NCI-H748 (cell line): ENCODE data around the gene SCYGR8.
A peak's percentile ranks its signal among the peaks of the same experiment; 100 is the strongest.

ENCODE experiments used
- DNase-seq: peaks from one replicate; lab custom pipeline; 2025; ENCODE audit not compliant: unreplicated experiment; lab: John Stamatoyannopoulos, UW

SCYGR8 gene

DNA sequence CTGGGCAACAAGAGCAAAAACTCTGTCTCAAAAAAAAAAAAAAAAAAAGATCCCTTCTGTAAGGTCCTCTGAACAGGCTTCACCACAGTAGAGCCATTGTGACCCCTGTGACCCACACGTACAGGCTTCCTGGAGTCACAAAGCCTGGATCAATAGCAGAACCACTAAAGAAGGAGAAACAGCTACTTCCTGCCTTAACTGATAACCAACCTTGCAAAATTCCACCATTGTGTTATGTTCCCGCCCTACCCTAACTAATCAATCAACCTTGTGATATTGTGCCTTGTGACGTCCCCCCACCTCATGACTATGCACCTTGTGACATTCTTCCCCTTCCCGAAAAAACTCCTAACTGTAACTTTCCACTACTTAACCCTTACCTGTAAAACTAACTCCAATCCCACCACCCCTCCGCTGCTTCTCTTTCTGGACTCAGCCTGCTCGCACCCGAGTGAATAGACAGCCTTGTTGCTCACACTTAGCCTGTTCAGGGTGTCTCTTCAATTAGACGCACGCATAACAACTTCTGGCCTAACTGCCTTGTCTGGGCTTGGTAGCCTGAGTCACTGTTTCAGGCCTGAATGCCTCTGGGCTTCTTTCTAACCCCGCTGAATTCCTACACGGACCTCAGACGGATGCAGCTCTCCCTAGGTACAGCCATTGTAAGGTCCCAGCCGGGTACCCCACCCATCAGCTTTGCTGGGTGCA is 13.9 kb downstream of the SCYGR8 start:
- no peak for DNase-seq

- DNase-seq, result no peak
These were observed 16.2 kb downstream of the SCYGR8 start for GRCh38 chr2:227761740-227762476.

DNA sequence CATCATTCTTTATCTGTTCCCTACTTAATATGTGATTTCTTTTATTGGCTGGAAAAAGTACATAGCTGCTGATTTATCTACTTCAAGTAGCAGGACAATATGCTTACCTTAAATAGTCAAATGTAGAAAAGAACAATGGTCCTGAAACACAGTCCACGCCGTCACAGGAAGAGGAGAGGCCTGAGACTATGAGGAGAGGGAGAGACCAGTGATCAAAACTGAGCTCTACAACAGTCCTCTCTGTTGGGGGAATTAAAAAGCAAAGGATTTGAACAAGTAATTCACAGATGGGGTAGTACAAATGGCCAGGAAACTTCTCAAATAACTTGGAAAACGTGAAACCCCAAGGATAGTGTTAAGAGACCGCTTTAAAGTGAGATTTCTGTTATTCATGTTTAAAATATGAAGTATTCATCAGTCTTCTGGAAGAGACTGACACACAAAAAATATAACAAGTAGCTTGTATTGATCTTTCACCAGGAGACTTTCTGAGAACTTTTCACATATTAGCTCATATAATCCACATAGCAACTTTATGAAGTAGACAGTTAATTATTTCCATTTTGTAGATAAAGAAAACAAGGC is 20.2 kb downstream of the SCYGR8 start:
- no peak for DNase-seq

GRCh38 chr2:227766373-227766883 is 20.7 kb downstream of the SCYGR8 start:
- peak; percentile 66 for DNase-seq

GRCh38 chr2:227767830-227768229 is 22.1 kb downstream of the SCYGR8 start:
- no peak for DNase-seq

GRCh38 chr2:227772197-227772661 is 26.5 kb downstream of the SCYGR8 start:
- DNase-seq, result peak; percentile 58

DNA sequence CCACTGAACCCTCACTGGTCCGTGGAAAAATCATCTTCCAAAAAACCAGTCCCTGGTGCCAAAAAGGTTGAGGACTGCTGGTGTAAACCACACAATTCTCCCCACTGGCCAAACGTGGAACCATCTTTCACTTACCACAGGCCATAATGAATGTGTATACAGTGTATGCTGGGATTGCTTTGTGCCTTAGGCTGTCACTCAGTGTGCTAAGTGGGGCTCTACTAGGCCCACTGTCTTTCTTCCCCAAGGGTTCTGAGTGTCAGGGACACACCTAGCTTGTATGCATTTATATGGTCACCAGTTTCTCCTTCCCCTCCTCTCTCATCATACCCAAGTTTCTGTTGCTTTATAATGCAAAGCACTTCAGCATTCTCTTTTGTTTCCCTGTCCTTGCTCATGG is 27.2 kb downstream of the SCYGR8 start:
- no peak for DNase-seq

DNA sequence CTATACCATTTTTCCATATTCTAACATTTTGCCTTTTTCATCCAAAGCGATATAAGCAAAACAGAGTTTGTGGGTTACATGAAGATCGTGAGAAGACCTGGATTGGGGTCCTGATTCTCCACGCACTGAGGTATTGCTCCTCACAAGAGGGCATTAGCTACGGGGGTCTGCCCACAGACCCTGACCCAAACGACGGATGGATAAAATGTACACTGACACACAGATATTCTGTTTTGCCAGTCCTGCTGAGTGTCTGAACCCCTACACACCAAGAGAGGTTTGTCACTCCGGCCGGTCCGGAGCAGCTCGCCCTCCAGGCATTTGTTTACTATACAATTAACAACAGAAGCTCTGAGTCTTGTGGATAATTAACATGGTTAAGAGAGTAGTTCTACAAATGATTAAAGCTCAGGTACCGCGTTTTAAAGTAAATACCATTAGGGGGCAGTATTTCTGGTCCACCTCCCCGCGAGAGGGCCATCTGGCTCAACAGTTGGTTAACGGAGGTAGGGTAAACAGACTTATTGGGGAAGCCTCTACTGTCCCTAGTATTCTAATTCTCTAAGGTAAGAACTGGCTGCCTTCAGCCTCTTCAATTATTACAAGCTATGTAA is 28.4 kb downstream of the SCYGR8 start:
- no peak for DNase-seq

GRCh38 chr2:227774895-227775842 is 29.5 kb downstream of the SCYGR8 start:
- DNase-seq, result no peak

DNA sequence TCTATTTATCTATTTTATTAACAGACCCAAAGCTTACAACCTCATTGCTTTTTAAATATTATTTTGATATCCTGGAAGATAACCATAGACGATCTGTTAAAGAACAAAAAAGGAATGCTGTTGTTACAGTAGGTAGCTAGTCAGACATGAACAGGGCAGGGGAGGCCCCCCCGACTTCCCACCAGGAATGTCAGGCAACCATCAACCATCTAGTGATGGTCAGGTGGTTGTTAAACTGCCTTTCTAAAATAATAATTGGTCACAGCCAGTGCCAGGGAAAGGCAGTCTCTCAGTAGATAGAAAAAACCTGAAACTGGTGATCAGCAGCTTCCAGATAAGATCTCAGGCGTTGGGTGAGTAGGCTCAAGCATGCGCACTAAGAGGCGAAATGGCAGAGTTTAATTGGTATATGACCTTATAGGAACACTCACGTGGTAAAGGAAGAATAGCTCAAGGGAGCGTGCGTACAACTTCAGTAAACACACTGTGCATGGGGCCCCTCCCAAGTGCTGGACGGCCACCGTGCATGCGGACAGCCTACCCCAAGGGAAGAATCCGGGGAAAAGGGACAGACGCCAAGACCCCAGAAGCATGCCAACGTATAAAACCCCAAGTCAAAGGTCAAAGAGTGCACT is 35.4 kb downstream of the SCYGR8 start:
- DNase-seq, result peak; percentile 13

DNA sequence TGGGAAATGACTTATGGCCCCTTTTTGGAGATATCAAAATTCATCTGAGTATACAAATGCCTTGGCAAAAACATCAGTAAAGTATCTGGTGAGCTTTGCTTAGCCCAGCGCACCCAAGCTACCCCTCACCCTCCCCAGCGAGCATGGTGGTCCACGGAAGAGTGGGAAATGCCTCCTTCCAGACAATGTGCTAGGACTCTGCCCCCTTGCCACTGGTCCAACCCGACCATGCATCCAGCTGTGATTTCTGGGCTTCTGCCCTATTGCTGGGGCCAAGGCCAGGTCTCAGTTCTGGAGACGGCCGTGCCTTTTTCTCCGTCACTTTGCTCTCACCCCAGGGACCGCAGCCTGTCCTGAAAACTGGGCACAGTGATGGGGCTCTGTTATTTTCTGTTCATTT is 36.1 kb downstream of the SCYGR8 start:
- DNase-seq, result no peak

DNA sequence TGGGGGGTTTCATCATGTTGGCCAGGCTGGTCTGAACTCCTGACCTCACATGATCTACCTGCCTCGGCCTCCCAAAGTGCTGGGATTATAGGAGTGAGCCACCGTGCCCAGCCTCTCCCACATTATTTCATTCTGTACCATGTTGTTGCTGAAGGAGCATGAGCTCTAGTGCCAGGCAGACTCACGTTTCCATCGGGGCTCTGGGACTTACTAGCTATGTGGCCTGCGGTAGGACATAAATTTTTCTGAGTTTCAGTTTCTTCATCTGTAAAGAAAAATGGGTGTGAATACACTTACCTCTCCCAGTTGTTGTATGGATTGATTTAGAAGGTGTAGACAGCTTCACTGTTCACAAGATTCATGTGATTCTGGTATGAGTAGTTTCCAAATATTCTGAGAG is 37.1 kb downstream of the SCYGR8 start:
- DNase-seq, result no peak

GRCh38 chr2:227783404-227784138 is 37.9 kb downstream of the SCYGR8 start:
- DNase-seq, result no peak

DNA sequence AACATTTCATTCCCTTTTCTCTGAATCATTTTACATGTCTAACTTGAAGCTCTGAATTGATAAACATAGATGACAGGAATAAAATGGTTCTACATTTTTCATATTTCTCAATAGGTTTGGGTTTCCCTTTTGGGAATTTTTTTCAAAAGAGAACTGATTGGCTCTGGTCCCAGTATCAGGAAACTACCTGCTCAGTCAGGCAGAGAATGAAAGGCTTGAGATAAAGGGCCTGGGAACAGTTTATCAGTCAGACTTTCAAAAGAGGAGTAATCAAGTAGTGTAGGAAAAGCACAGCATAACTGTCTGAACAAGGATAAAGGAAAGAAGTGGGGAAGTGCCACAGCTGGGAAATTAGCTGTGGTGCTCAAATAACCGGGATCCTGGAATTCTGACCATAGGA is 39.6 kb downstream of the SCYGR8 start:
- DNase-seq, result no peak

GRCh38 chr2:227788561-227789018 is 42.9 kb downstream of the SCYGR8 start:
- no peak for DNase-seq

DNA sequence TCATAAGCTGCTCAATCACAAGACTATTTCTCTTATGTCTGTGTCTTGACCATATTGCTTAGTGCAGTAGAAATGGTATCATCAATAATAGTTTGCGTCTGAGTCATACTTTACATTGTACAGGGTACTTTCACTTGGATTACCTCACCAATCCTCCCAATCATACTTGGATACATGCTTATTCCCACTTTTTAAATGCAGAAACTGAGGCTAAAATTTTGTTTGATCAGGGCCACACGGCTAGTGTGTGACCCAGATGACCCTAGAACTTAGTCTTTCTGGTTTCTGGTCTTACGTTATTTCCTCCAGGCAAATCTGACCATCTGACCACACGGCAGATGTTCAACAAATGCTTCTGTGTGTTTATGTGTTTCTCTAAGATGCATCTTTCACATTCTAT is 44.1 kb downstream of the SCYGR8 start:
- no peak for DNase-seq

DNA sequence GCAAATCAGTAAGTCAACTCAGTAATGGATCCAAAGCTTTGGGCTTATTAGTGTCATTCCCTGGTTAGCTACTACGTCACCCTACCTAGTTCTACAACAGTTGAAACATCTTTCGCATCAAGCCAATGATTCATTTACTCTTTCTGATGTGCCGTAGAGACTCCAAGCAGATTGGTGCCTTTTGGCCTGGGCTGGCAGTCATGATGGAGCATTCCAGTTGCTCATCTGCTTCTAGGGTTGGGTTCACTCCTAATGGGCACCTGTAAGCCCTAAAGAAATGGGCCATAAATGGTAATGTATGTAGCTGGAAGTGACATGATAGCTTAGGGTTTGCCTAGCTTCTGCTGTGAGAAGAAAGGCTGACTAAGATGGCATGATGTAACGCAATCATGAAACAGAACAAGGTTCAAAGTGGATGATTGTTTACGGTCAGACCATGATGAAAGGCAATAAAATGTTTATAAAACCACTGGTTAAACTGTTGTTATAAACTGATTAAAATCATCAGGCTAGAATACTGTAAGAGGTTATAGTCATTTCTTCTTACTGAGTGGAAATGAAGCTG is 47.5 kb downstream of the SCYGR8 start:
- DNase-seq, result no peak
